ENCODE measurements around the gene SLC32A1. TPM values are rescaled to one million over a fixed set of nuclear protein-coding genes. Genes with fewer than 3 reads are reported as not detected.

Gene SLC32A1
- polyA plus RNA-seq, 1 donor, result 0.03 TPM

GRCh38 chr20:38752029-38752428 is 27.7 kb downstream of the SLC32A1 start:
- 80% methylated on average over 1 of the region's 4 CpGs for WGBS (ENCODE audit: insufficient coverage, low lambda C conversion rate)
- Histone ChIP-seq H3K27me3 (ENCODE audit: control insufficient read depth, insufficient read depth, low read length) (no peaks in the 10 kb centered on the region), H3K36me3 (ENCODE audit: control insufficient read depth, insufficient read depth, low read length) (peaks cover 27% of the 10 kb centered on the region), H3K27ac (ENCODE audit: low read length) (no peak overlapping the region), H3K4me3 (ENCODE audit: low read length) (no peak overlapping the region), H3K4me1 (ENCODE audit: control insufficient read depth, insufficient read depth, low read length) (peaks cover 8% of the 10 kb centered on the region), H3K9me3 (ENCODE audit: control insufficient read depth, low read depth, low read length) (no peaks in the 10 kb centered on the region)
- no peak for DNase-seq

DNA sequence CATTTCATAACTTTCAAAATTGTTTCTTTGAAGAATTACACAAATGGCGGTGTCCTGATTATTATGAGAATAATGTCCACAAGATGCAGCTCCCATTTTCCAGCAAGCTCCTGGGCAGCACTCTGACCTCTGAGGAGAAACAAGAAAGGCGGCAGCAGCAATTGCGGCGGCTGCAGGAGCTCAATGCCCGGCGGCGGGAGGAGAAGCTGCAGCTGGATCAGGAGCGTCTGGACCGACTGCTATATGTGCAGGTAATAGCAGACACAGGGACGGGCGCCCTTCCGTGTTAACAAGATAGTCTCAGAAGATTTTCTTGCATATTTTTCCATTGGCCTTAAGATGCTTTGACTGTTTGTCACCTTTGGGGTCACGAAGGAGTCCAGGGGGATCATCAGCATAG is 30.6 kb downstream of the SLC32A1 start:
- Histone ChIP-seq H3K4me3 (ENCODE audit: low read length) (no peak overlapping the region), H3K36me3 (ENCODE audit: control insufficient read depth, insufficient read depth, low read length) (peaks cover 46% of the 10 kb centered on the region), H3K4me1 (ENCODE audit: control insufficient read depth, insufficient read depth, low read length) (no peaks in the 10 kb centered on the region), H3K27ac (ENCODE audit: low read length) (no peak overlapping the region), H3K27me3 (ENCODE audit: control insufficient read depth, insufficient read depth, low read length) (no peaks in the 10 kb centered on the region), H3K9me3 (ENCODE audit: control insufficient read depth, low read depth, low read length) (no peaks in the 10 kb centered on the region)
- DNase-seq, result no peak
- WGBS (ENCODE audit: insufficient coverage, low lambda C conversion rate), result 100% methylated on average over 1 of the region's 13 CpGs

GRCh38 chr20:38755324-38755910 is 31.1 kb downstream of the SLC32A1 start:
- no peaks in the 10 kb centered on the region for H3K9me3 ChIP-seq (ENCODE audit: control insufficient read depth, low read depth, low read length)
- H3K4me3 ChIP-seq (ENCODE audit: low read length), result no peak overlapping the region
- no peak overlapping the region for H3K27ac ChIP-seq (ENCODE audit: low read length)
- DNase-seq, result no peak
- H3K27me3 ChIP-seq (ENCODE audit: control insufficient read depth, insufficient read depth, low read length), result no peaks in the 10 kb centered on the region
- peaks cover 48% of the 10 kb centered on the region for H3K36me3 ChIP-seq (ENCODE audit: control insufficient read depth, insufficient read depth, low read length)
- WGBS (ENCODE audit: insufficient coverage, low lambda C conversion rate), result no CpG with 5 or more reads among the region's 6 CpGs
- H3K4me1 ChIP-seq (ENCODE audit: control insufficient read depth, insufficient read depth, low read length), result no peaks in the 10 kb centered on the region

DNA sequence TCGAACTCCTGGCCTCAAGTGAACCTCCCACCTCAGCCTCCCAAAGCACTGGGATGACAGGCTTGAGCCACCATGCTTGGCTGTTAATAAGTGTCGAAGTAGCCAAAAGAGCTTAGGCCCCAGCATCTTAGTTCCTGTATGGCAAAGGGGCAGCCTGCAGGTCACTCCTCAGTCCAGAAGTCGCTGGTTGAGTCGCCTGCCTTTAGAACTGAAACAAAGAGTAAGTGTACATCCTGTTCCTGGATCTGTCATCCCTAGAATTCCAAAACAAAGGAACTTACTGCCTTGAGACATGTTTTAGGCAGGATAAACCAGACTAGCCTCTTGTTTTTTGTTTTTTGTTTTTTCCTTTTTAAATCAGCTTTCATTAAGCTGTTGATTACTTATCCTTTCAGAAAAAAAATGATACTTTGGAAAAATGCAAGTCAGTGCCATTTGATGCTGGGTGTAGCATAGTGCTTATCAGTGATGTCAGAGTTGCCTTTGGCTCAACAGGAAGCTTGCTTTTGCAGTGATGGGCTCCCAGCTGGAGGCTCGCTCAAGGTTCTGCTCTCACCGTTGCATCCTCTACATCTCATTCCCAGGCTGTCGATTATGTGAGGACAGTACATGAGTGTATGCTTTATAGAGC is 33.0 kb downstream of the SLC32A1 start:
- Histone ChIP-seq H3K9me3 (ENCODE audit: control insufficient read depth, low read depth, low read length) (no peaks in the 10 kb centered on the region), H3K4me3 (ENCODE audit: low read length) (no peak overlapping the region), H3K27me3 (ENCODE audit: control insufficient read depth, insufficient read depth, low read length) (no peaks in the 10 kb centered on the region), H3K4me1 (ENCODE audit: control insufficient read depth, insufficient read depth, low read length) (no peaks in the 10 kb centered on the region), H3K27ac (ENCODE audit: low read length) (no peak overlapping the region), H3K36me3 (ENCODE audit: control insufficient read depth, insufficient read depth, low read length) (peaks cover 61% of the 10 kb centered on the region)
- no CpG with 5 or more reads among the region's 7 CpGs for WGBS (ENCODE audit: insufficient coverage, low lambda C conversion rate)
- DNase-seq, result no peak

- Histone ChIP-seq H3K27ac (ENCODE audit: low read length) (no peak overlapping the region), H3K27me3 (ENCODE audit: control insufficient read depth, insufficient read depth, low read length) (no peaks in the 10 kb centered on the region), H3K4me1 (ENCODE audit: control insufficient read depth, insufficient read depth, low read length) (no peaks in the 10 kb centered on the region), H3K4me3 (ENCODE audit: low read length) (no peak overlapping the region), H3K9me3 (ENCODE audit: control insufficient read depth, low read depth, low read length) (no peaks in the 10 kb centered on the region), H3K36me3 (ENCODE audit: control insufficient read depth, insufficient read depth, low read length) (peaks cover 75% of the 10 kb centered on the region)
- no peak for DNase-seq
- WGBS (ENCODE audit: insufficient coverage, low lambda C conversion rate), result no CpG with 5 or more reads among the region's 7 CpGs
Measured at GRCh38 chr20:38759106-38759505, 34.8 kb downstream of the SLC32A1 start.

- no CpG with 5 or more reads among the region's 4 CpGs for WGBS (ENCODE audit: insufficient coverage, low lambda C conversion rate)
- H3K27ac ChIP-seq (ENCODE audit: low read length), result no peak overlapping the region
- H3K9me3 ChIP-seq (ENCODE audit: control insufficient read depth, low read depth, low read length), result no peaks in the 10 kb centered on the region
- H3K4me3 ChIP-seq (ENCODE audit: low read length), result no peak overlapping the region
- peaks cover 72% of the 10 kb centered on the region for H3K36me3 ChIP-seq (ENCODE audit: control insufficient read depth, insufficient read depth, low read length)
- no peak for DNase-seq
- no peaks in the 10 kb centered on the region for H3K4me1 ChIP-seq (ENCODE audit: control insufficient read depth, insufficient read depth, low read length)
- H3K27me3 ChIP-seq (ENCODE audit: control insufficient read depth, insufficient read depth, low read length), result no peaks in the 10 kb centered on the region
Measured at GRCh38 chr20:38760978-38761377, 36.7 kb downstream of the SLC32A1 start.

GRCh38 chr20:38762174-38762573 is 37.9 kb downstream of the SLC32A1 start:
- Histone ChIP-seq H3K4me1 (ENCODE audit: control insufficient read depth, insufficient read depth, low read length) (no peaks in the 10 kb centered on the region), H3K27ac (ENCODE audit: low read length) (no peak overlapping the region), H3K9me3 (ENCODE audit: control insufficient read depth, low read depth, low read length) (no peaks in the 10 kb centered on the region), H3K27me3 (ENCODE audit: control insufficient read depth, insufficient read depth, low read length) (no peaks in the 10 kb centered on the region), H3K4me3 (ENCODE audit: low read length) (no peak overlapping the region), H3K36me3 (ENCODE audit: control insufficient read depth, insufficient read depth, low read length) (peaks cover 70% of the 10 kb centered on the region)
- DNase-seq, result no peak

DNA sequence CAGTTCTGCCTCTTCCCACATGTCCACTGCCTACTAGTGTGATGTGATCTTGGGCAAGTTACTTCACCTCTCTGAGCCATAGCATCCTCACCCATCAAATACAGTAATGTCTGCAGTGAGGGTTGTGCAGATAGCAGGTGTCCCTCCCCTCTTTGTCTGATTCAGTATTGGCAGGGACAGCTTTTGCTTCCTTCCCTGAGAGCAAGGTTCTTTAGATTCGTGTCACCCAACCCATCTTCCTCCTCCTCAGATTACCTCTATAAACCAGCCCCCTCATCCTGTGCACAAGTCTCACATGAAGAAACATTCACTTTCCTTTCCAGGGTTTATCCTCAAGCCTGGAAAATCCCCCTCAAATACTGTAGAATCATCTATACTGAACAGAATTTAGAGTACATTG is 39.3 kb downstream of the SLC32A1 start:
- no peak overlapping the region for H3K27ac ChIP-seq (ENCODE audit: low read length)
- H3K36me3 ChIP-seq (ENCODE audit: control insufficient read depth, insufficient read depth, low read length), result peaks cover 72% of the 10 kb centered on the region
- WGBS (ENCODE audit: insufficient coverage, low lambda C conversion rate), result 100% methylated on average over 1 of the region's 1 CpG
- H3K27me3 ChIP-seq (ENCODE audit: control insufficient read depth, insufficient read depth, low read length), result no peaks in the 10 kb centered on the region
- H3K4me1 ChIP-seq (ENCODE audit: control insufficient read depth, insufficient read depth, low read length), result no peaks in the 10 kb centered on the region
- no peak for DNase-seq
- no peak overlapping the region for H3K4me3 ChIP-seq (ENCODE audit: low read length)
- no peaks in the 10 kb centered on the region for H3K9me3 ChIP-seq (ENCODE audit: control insufficient read depth, low read depth, low read length)

DNA sequence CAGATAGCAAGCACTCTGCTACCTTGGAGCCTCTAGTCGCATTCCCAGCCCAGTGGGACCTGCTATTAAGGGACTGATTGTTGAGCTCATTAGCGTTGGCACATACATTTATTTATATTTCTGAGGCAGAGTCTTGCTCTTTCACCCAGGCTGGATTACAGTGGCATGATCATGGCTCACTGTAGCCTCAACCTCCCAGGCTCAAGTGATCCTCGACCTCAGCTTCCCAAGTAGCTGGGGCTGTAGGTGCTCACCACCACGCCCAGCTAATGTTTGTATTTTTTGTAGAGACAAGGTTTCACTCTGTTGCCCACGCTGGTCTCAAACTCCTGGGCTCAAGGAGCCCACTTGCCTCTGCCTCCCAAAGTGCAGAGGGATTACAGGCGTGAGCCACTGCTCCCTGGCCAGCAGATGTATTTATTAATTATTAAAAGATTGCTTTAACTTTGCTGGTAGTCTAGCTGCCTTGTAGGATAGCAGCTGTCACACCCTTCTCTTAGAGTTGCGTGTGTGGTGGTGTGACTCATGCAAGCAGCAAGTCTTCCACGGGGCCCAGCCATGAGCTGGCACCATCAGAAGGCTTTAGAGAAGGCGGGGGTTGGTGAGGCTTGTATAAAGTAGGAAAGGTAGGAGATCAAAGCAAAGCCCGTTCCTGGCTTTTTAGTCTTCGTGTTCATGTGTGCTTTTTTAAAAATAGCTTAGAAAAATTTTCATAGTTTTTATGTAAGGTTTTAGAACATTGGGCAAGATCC is 40.5 kb downstream of the SLC32A1 start:
- WGBS (ENCODE audit: insufficient coverage, low lambda C conversion rate), result no CpG with 5 or more reads among the region's 11 CpGs
- Histone ChIP-seq H3K9me3 (ENCODE audit: control insufficient read depth, low read depth, low read length) (no peaks in the 10 kb centered on the region), H3K27me3 (ENCODE audit: control insufficient read depth, insufficient read depth, low read length) (no peaks in the 10 kb centered on the region), H3K27ac (ENCODE audit: low read length) (peak overlapping the region; percentile 27), H3K36me3 (ENCODE audit: control insufficient read depth, insufficient read depth, low read length) (peaks cover 76% of the 10 kb centered on the region), H3K4me3 (ENCODE audit: low read length) (no peak overlapping the region), H3K4me1 (ENCODE audit: control insufficient read depth, insufficient read depth, low read length) (no peaks in the 10 kb centered on the region)
- DNase-seq, result peak; percentile 71

GRCh38 chr20:38766071-38766470 is 41.8 kb downstream of the SLC32A1 start:
- DNase-seq, result no peak
- WGBS (ENCODE audit: insufficient coverage, low lambda C conversion rate), result 100% methylated on average over 2 of the region's 4 CpGs
- Histone ChIP-seq H3K36me3 (ENCODE audit: control insufficient read depth, insufficient read depth, low read length) (peaks cover 73% of the 10 kb centered on the region), H3K9me3 (ENCODE audit: control insufficient read depth, low read depth, low read length) (no peaks in the 10 kb centered on the region), H3K4me3 (ENCODE audit: low read length) (no peak overlapping the region), H3K4me1 (ENCODE audit: control insufficient read depth, insufficient read depth, low read length) (no peaks in the 10 kb centered on the region), H3K27ac (ENCODE audit: low read length) (no peak overlapping the region), H3K27me3 (ENCODE audit: control insufficient read depth, insufficient read depth, low read length) (no peaks in the 10 kb centered on the region)
